Hepatocyte (in vitro differentiated cells): ENCODE data around the gene BCL2L1. TPM values are rescaled to one million over a fixed set of nuclear protein-coding genes. Genes with fewer than 3 reads are reported as not detected.
A peak's percentile ranks its signal among the peaks of the same experiment; 100 is the strongest.

Experiments
- DNase-seq: peaks from one replicate; pipeline ENCODE4 v3.0.0-alpha.2; 2016; ENCODE audit warnings: low spot score
- H2AFZ ChIP-seq: fragments of 200-600 bp; sonication (generic); 2 replicates; pipeline ENCODE4 v1.6.0; 2016; ENCODE audit warnings: antibody characterized with exemption, mild to moderate bottlenecking
- H3K27ac ChIP-seq: fragments of 200-600 bp; sonication (generic); 2 replicates; pipeline ENCODE4 v1.5.1; 2016; ENCODE audit warnings: mild to moderate bottlenecking
- H3K27me3 ChIP-seq: fragments of 200-600 bp; sonication (generic); 2 replicates; pipeline ENCODE4 v1.6.1; 2016
- H3K36me3 ChIP-seq: fragments of 200-600 bp; sonication (generic); replicated peaks from 2 replicates; pipeline ENCODE4 v1.5.1; 2016; ENCODE audit warnings: low read depth; ENCODE audit not compliant: insufficient read depth
- H3K4me1 ChIP-seq: fragments of 200-600 bp; sonication (generic); 2 replicates; pipeline ENCODE4 v1.5.1; 2016; ENCODE audit warnings: mild to moderate bottlenecking, moderate library complexity; ENCODE audit not compliant: insufficient read depth
- H3K4me2 ChIP-seq: fragments of 200-600 bp; sonication (generic); 2 replicates; pipeline ENCODE4 v1.6.0; 2016
- H3K4me3 ChIP-seq: fragments of 200-600 bp; sonication (generic); 2 replicates; pipeline ENCODE4 v1.5.1; 2016; ENCODE audit warnings: mild to moderate bottlenecking
- H3K79me2 ChIP-seq: fragments of 200-600 bp; sonication (generic); 2 replicates; pipeline ENCODE4 v1.6.0; 2017; ENCODE audit warnings: mild to moderate bottlenecking
- H3K9me2 ChIP-seq: fragments of 200-600 bp; sonication (generic); replicated peaks from 2 replicates; pipeline ENCODE4 v1.6.0; 2017; ENCODE audit warnings: mild to moderate bottlenecking; ENCODE audit not compliant: insufficient read depth
- H3K9me3 ChIP-seq: fragments of 200-600 bp; sonication (generic); 2 replicates; pipeline ENCODE4 v1.5.1; 2016; ENCODE audit warnings: low read depth, mild to moderate bottlenecking
- H4K20me1 ChIP-seq: fragments of 200-600 bp; sonication (generic); 2 replicates; pipeline ENCODE4 v1.6.0; 2016; ENCODE audit warnings: mild to moderate bottlenecking; ENCODE audit not compliant: insufficient read depth, poor library complexity, severe bottlenecking
- EZH2 ChIP-seq: fragments of 200-600 bp; sonication (generic); IDR thresholded peaks from 2 replicates; pipeline ENCODE4 v1.6.1; 2016; ENCODE audit warnings: antibody characterized with exemption, mild to moderate bottlenecking, borderline replicate concordance
- EZH2phosphoT487 ChIP-seq: fragments of 200-600 bp; sonication (generic); IDR thresholded peaks from one replicate; pipeline ENCODE4 v1.6.1; 2018; ENCODE audit warnings: antibody characterized with exemption, mild to moderate bottlenecking, low read depth, moderate library complexity; ENCODE audit not compliant: unreplicated experiment, severe bottlenecking
- WGBS: methylation state at CpG from one replicate; pipeline ENCODE4 v1.1.6; 2016; ENCODE audit warnings: low lambda C conversion rate; ENCODE audit errors: missing lambda C conversion rate; 5-methylcytosine and 5-hydroxymethylcytosine counted together
- polyA plus RNA-seq: library from polyadenylated mRNA; unstranded; fragments of >200 nt; fragmentation: Nextera tagmentation; extraction: Ambion mirVana; gene quantifications from 2 replicates; pipeline ENCODE4 v1.2.1, GENCODE V29; 2016
- total RNA-seq: library from RNA; depleted of rRNA; stranded (reverse); fragments of >200 nt; gene quantifications from 2 replicates; pipeline ENCODE4 v1.2.3, GENCODE V29; 2014
- TF ChIP-seq, protein P1 (sequence below): fragments of 200-600 bp; sonication (generic); IDR thresholded peaks from 2 replicates; pipeline ENCODE4 v1.5.1; 2016; ENCODE audit warnings: antibody characterized with exemption, mild to moderate bottlenecking; ENCODE audit not compliant: poor library complexity

Gene BCL2L1
- total and polyA plus RNA-seq, 2 experiments from 2014 or later: 104 to 139 TPM

DNA sequence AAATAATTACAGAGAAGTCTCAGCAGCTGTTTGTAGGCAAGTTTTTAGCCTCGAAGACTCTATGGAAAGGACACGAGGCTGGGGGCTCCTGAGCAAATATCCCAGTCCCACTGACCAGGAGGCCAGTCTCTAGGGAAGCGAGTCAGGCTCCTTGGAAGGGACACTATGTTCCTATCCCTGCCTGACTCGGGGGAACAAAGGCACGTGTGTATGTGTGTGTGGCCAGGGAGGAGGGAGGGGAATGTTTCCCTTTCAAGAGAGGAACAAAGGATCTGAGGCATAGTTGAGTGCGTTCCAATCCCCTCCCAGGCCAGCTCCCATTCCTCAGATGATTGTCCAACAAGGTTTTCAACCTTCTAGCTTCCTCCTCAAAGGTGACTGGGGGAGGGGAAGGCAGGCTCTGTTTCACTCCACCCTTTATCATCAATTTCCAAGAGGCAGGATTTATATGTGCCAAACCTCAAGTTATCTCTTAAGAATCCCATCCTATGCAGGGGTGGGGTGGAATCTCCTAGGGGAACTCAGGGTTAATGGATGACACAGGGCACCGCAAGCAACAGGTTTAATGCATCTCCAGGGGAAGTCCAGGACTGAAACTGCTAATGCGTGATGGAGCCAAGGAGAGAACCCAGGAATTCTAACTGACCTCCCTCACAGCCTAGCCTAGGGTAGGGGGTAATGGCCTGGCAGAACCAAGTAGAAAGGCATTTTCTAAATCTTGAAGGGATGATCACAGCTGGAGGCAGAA is 9.9 kb downstream of the BCL2L1 start:
- Histone ChIP-seq H3K36me3 (no peaks in the 10 kb centered on the region), H4K20me1 (no peaks in the 10 kb centered on the region), H3K27me3 (no peaks in the 10 kb centered on the region), H3K4me2 (peak overlapping the region; percentile 62), H3K4me3 (no peak overlapping the region), H3K27ac (peak overlapping the region; percentile 91), H3K9me3 (no peaks in the 10 kb centered on the region), H2AFZ (no peak overlapping the region), H3K9me2 (no peaks in the 10 kb centered on the region), H3K79me2 (peaks cover 96% of the 10 kb centered on the region), H3K4me1 (peaks cover 62% of the 10 kb centered on the region)
- WGBS: 31% methylated on average over 8 of the region's 8 CpGs
- TF ChIP-seq EZH2phosphoT487 (no peak), EZH2 (no peak)
- TF ChIP-seq, protein P1, sequence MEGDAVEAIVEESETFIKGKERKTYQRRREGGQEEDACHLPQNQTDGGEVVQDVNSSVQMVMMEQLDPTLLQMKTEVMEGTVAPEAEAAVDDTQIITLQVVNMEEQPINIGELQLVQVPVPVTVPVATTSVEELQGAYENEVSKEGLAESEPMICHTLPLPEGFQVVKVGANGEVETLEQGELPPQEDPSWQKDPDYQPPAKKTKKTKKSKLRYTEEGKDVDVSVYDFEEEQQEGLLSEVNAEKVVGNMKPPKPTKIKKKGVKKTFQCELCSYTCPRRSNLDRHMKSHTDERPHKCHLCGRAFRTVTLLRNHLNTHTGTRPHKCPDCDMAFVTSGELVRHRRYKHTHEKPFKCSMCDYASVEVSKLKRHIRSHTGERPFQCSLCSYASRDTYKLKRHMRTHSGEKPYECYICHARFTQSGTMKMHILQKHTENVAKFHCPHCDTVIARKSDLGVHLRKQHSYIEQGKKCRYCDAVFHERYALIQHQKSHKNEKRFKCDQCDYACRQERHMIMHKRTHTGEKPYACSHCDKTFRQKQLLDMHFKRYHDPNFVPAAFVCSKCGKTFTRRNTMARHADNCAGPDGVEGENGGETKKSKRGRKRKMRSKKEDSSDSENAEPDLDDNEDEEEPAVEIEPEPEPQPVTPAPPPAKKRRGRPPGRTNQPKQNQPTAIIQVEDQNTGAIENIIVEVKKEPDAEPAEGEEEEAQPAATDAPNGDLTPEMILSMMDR: no peak
- peak; percentile 75 for DNase-seq

DNA sequence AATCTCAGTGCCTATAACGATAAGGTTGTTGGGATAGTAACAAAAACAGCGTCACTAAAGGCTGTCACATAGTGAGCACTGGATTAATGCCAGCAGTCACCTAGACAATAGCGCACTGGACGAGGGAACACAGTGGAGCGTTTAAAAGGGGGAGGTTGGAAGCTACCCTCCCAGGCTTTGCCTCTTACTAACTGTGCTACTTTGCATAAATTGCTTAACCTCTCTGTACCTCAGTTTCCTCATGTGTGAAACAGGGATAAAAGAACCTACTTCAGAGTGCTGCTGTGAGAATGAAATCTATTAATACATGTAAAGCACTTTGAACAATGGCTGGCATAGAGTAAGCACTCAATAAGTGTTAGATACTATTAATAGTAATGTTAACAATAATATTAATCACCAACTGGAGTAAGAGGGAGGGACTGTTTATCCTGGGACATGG is 10.5 kb downstream of the BCL2L1 start:
- no peaks in the 10 kb centered on the region for H3K9me3 ChIP-seq
- TF ChIP-seq, protein P1: no peak
- no peak for TF ChIP-seq EZH2phosphoT487
- TF ChIP-seq EZH2: no peak
- no peaks in the 10 kb centered on the region for H3K27me3 ChIP-seq
- no peak overlapping the region for H2AFZ ChIP-seq
- peaks cover 96% of the 10 kb centered on the region for H3K79me2 ChIP-seq
- H3K36me3 ChIP-seq: peaks cover under 1% of the 10 kb centered on the region
- H3K9me2 ChIP-seq: no peaks in the 10 kb centered on the region
- peaks cover 57% of the 10 kb centered on the region for H3K4me1 ChIP-seq
- 60% methylated on average over 5 of the region's 5 CpGs for WGBS
- peak overlapping the region; percentile 62 for H3K4me2 ChIP-seq
- H4K20me1 ChIP-seq: no peaks in the 10 kb centered on the region
- DNase-seq: peak; percentile 60
- H3K27ac ChIP-seq: peak overlapping the region; percentile 91
- no peak overlapping the region for H3K4me3 ChIP-seq

DNA sequence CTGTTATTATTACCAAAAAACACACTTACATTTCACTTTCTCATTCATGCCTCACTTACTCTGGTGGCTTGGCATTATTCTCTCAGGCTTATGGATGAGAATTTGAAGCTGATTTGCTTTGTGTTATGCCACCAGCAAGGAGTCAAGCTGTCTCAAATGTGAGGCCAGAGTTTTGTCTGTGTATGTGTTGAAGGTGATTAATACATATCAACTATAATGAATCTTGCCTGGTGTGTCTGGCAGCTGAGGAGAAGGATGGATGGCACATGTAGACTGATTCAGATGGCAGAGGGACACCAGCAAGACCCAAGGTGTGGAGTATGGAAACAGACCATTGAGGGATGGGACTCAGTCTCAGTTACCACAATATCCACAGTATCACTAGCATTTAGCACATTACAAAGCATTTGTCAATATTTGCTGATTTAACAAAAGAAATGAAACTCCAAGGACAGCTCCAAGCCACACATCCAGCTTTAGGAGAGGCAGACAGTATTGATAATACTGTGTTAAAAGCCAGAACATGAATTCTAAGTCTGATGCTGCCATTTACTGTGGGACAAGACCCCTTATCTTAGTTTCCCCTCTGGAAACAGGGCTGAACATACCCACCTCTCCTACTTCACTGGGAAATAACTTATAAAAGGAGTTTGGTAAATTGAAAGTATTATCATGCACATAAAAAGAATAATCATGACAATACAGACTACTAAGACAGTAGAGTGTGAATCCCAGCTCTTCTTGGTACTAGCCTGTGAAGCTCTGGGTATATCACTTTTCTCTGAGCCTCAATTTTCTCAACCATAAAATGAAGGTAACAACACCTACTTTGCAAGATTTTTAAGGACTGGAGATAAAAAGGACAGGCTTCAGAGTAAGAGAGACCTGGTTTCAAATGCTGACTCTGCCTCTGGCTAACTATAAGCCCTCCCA is 11.2 kb downstream of the BCL2L1 start:
- Histone ChIP-seq H3K4me3 (no peak overlapping the region), H4K20me1 (no peaks in the 10 kb centered on the region), H3K9me3 (no peaks in the 10 kb centered on the region), H2AFZ (no peak overlapping the region), H3K4me2 (peak overlapping the region; percentile 62), H3K9me2 (no peaks in the 10 kb centered on the region), H3K4me1 (peaks cover 57% of the 10 kb centered on the region), H3K79me2 (peaks cover 96% of the 10 kb centered on the region), H3K27ac (peak overlapping the region; percentile 91), H3K27me3 (no peaks in the 10 kb centered on the region), H3K36me3 (peaks cover 5% of the 10 kb centered on the region)
- DNase-seq: no peak
- TF ChIP-seq, protein P1: no peak
- TF ChIP-seq EZH2phosphoT487 (no peak), EZH2 (no peak)
